ENCODE results near the gene PLOD3.

PLOD3 gene

GRCh38 chr7:101238226-101239182 lies 21.1 kb upstream of the PLOD3 start:
- DNase-seq, result no peak

DNA sequence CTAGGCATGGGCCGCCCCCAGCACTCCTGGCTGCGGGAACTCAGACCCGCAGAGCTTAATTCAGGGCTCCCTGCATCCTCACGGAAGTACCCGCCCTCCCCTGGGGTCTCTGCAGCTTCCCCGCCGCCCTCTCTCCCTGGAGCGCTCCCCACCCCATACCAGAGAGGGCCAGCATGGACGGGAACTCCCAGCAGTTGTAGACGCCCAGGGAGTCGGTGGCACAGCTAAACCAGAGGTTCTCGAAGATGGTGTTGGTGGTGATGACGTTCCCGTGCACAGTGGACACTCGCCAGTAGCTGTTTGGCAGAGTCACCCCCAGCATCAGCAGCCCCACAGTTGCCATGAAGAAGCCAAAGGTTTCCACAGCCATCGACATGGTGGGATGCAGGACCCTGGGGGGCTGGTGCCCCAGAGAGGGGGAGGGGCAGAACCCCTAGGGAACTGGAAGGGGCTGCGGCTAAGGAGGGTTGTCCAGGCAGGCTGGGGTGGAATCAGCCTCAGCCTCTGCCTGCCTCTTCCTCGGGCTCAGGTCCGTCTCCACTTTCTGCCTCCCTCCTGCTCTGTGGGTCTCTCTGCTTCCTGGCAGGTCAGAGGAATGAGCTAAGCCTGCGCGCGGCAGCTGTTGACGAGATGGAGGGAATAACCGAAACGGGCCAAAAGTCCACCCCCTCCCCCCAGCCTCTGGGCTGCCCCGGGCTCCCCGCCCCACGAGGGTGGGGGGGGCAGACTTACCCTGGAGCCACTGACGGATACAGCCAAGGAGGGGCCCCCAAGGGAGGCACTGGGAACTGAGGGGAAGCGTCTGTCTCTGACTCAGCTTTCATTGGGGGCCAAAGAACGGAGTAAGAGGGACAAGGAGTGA lies 20.1 kb upstream of the PLOD3 start, which contains the start of gene CLDN15:
Gene CLDN15, minus strand, starts transcription at position 597 of the 862 bp plus-strand sequence. Its CDS starts 221 bp downstream, at position 376.
- DNase-seq, result no peak

- no peak for DNase-seq
These were observed 19.0 kb upstream of the PLOD3 start for GRCh38 chr7:101236292-101236835.

DNA sequence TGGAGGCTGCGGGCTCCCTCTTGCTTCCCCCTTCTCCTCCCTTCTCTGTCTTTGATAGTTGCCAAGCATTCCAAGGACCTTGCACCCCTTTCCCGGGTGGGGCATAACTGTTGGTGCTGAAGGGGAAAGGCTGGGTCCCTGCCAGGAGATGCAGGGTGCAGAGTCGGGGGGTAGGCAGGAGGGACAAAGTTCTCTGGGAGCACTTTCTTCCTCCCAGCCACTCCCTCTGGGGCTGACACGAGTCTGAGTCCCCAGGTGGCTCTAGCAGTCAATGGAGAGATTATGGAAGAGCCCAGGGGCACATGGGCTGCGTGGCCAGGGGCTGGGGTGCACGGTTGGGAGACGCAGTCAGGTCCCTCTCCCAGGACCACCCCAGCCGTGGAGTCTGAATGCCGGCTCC lies 18.1 kb upstream of the PLOD3 start:
- DNase-seq, result no peak

DNA sequence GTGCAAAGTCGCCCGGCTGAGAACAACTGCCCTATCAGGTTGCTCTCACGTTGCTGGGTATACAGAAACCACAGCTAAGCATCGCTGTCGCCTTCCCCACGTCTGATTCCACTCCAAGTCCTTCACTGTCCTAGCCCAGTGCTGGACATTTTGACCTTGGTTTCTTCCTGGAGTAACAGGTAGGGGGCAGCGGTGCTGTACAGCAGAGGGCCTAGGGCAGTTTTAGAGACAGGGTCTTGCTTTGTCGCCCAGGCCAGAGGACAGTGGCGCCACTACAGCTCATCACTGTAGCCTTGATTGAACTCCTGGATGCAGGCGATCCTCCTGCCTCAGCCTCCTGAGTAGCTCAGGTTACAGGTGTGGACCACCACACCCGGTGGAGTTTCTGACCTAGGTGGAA lies 17.7 kb upstream of the PLOD3 start:
- no peak for DNase-seq

DNA sequence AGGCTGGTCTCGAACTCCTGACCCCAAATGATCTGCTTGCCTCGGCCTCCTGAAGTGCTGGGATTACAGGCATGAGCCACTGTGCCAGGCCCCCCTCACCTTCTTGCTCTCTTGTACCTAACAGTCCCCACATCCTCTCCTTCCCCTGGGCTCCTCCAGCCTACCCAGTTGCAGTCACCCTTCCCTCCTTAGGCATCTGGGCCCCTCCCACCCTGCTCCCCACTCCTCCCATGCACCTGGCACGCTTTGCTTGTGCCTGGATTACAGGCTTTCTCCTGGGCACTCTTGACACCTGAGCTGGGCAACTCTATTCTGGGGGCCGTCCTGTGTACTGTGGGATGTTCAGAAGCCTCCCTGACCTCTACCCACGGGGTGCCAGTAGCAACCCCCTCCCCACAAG lies 17.3 kb upstream of the PLOD3 start:
- no peak for DNase-seq

DNA sequence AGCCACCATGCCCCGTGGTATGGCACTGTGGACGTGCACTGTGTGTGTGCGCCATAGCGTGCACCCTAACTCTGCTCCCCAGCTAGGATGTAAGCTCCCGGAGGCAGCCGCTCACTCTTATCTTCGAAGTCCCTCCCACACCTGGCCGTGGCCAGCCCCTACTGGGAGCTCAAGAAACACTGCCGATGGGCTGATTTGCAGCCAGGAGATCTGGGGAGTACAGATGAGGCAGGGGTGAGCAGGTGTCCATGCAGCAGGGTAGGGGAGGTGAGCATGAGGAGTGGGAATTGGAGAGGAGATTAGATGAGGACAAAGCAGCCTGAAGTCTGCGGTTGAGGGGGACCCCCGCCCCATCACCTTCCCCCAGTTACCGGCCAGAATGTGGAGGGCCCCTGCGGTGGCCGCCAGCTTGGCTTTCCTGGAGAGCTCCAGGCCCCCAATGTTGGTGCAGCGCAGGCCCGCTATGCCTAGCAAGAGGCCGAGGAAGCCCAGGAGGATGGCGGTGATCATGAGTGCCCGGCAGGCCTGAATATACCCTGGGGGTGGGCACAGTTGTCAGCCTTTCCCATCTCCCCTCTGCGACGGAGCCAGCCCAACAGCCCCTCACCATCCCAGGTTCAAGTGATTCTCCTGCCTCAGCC lies 16.6 kb upstream of the PLOD3 start:
- DNase-seq, result no peak

DNA sequence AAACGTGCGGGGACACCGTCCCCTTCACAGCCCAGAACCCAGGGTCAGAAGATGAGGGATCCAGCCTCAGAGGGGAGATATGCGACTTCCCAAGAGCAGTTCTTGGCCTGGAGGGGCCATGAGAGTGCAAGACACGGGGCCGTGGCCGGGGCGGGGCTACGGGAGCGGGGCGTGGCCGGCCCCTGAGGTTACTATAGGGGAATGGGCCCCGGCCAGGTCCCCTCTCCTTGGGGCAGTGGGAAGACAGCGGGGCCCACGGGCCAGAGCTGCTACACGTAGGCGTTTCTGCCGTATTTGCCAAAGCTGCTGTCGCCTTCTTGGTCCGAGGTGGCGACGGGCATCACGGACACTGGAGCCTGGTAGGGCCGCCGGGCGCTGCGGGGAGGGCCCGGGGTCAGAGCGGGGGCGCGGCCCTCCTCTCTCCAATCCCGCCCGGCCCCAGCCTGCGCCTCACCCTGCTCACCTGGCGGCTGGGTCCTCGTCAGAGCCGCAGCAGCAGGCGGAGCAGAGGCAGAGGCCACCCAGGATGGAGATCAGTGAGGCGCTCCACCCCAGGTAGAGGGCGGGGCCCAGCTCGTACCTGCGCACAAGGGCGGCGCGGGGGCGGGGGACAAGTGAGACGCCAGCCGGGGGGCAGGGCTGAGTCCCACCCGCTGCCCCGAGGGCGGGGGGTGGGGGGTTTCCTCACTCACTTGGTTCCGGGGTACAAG lies 14.9 kb upstream of the PLOD3 start:
- DNase-seq, result no peak

- DNase-seq, result no peak
These were observed 14.3 kb upstream of the PLOD3 start for GRCh38 chr7:101231644-101232043.

- DNase-seq, result no peak
These were observed 9.3 kb upstream of the PLOD3 start for GRCh38 chr7:101226721-101227120.

DNA sequence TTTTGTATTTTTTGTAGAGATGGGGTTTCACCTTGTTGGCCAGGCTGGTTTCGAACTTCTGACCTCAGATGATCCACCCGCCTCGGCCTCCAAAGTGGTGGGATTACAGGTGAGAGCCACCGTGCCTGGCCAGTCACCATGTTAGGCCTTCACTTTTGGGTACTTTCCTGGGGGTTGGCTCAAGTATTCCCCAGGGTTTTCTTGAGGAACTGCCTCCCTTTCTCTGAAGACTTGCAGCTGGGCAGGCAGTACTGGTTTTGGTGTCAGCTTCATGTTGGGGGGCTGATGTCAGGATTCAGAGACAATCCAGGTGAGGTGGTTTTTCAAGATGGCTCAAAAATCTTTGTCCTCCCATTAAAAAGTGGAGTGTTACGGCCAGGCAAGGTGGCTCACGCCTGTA lies 8.3 kb upstream of the PLOD3 start:
- no peak for DNase-seq

DNA sequence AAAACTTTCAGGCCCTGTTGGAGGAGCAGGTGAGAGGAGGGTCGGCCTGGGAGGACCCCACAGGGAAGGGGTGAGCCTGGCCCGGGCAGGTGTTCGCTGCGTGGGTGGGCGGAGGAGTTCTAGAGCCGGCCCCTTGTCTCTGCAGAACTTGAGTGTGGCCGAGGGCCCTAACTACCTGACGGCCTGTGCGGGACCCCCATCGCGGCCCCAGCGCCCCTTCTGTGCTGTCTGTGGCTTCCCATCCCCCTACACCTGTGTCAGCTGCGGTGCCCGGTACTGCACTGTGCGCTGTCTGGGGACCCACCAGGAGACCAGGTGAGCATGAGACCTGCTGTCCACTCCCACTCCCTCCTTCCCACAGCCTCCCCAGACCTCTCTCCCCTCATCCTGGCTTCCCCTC lies 6.1 kb upstream of the PLOD3 start:
- DNase-seq, result no peak

DNA sequence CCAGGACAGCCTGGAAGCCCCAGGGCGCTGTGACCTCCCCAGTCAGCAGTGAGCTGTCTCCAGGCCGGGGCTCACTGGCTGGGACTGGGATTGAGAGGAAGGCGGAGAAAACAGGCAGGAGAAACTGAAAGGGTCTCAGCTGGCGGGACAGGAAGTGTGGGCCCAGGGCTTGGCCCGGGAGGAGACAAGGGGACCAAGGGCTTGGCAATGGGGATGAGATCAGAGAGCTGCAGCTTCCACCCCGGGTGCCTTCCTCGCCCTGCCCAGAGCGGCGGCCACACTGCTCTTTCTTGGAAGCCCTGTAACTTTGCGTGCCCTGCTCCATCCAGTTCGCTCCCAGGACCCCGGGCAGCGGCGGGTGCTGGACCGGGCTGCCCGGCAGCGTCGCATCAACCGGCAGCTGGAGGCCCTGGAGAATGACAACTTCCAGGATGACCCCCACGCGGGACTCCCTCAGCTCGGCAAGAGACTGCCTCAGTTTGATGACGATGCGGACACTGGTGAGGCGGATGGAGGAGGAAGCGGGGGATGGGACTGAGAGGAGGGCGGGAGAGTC lies 5.0 kb upstream of the PLOD3 start:
- no peak for DNase-seq

DNA sequence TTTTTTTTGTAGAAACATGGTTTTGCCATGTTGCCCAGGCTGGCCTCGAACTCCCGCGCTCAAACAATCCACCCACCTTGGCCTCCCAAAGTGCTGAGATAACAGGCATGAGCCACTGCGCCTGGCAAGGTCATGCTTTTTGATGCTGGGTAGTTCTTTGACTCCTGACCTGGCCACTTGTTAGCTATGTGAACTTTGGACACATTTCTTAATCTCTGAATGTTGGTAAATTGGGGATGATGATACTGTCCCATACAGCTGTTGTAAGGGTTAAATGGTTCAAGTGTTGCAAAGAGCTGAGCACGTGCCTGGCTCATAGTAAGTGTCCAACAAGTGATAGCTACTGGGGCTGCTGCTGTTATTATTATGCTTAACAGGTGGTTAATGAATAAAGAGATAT lies 2.9 kb upstream of the PLOD3 start:
- DNase-seq, result no peak

DNA sequence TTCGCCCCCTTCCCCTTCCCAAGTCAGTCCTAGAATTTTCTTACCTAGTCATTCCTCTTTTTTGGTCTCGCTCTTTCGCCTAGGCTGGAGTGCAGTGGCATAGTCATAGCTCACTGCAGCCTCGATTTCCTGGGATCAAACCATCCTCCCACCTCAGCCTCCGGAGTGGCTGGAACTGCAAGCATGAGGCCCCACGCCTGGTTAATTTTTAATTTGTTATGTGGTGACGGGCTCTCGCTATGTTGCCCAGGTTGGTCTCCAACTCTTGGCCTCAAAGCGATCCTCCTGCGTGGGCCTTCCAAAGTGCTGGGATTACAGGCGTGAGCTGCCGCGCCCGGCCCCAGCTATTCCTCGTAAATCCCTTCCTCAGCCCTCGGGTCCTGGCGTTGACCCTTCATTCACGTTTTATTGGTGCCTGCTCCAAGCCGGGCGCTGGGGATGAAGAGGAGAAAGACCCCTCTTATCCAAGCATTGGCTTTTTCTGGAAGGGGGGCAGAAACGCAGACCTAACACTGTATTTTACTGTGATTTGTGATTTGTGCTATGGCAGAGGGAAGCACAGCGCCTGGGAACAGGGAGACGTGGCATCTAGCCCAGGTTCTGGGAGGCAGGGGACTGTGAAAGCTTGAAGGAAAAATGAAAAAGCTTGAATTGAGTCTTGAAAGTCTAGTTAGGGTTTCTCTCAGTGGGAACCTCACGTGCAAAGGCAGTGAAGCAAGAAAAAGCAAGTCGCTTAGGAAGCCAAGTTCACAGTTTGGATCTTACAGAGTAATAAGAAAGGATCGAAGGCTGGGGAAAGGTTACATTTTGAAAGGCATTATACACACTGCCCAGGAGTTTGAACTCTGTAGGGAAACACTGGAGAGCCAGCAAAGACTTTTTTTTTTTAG lies 1.1 kb upstream of the PLOD3 start:
- no peak for DNase-seq

- no peak for DNase-seq
These were observed 457 bp downstream of the PLOD3 start for GRCh38 chr7:101216860-101217387.

DNA sequence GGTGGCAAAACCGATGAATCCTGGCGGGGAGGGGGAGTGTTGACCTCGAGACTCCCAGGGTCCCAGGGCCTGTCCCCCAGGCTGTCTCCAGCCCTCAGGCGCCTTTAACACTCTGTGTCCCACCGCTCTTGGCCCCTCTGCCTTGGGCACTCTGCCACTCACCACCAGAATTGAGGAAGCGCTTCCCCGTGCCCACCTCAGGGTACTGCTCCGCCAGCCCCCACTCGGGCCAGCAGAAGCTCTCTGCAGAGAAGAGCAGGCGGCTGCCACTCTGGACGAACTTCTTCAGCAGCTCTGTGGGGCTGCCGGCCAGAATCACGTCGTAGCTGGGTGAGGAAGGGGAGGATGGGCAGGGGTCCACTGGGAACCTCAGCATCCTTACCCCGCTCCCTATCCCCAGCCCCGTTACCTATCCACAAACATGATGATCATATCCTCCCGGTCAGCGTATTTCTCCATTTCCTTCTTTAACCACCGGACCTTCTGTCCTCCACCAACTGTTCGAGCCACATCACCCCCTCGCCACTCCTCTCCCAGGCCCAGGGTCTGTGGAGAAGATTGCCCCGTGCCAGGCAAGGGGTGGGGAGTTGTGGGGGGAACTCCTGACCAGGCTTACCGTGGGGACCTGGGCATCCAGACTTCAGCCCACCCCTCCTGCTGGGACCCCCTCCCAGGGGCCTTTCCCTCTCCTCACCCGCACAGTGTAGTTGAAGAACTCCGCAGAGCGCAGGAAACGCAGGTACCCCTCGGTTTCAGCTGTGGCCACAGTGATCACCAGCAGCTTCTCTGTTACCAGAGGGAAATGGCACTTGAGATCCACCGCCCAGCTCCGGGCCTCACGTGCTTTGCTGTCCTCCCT lies 1.2 kb downstream of the PLOD3 start:
- DNase-seq, result no peak

GRCh38 chr7:101212014-101212413 lies 5.4 kb downstream of the PLOD3 start:
- no peak for DNase-seq

- no peak for DNase-seq
These were observed 5.9 kb downstream of the PLOD3 start for GRCh38 chr7:101211501-101211900.

- DNase-seq, result no peak
These were observed 7.2 kb downstream of the PLOD3 start for GRCh38 chr7:101210143-101210542.
